Tibial artery (tissue), 4 donors: ENCODE measurements around the gene LHFPL6.

Experiments used
- DNase-seq, 2 donors: peaks; one replicate each; pipeline ENCODE4 v3.0.0-alpha.2; 2019
- H3K27ac ChIP-seq, 2 donors: fragments of 200-600 bp; sonication (generic) in 1 of 2; 1 replicate in 1 of 2; 2 replicates in 1 of 2; pipeline ENCODE4 v1.5.1; 2018 to 2019; ENCODE audit warnings: mild to moderate bottlenecking in 1 of 2
- H3K27me3 ChIP-seq, 2 donors: fragments of 200-600 bp; sonication (generic) in 1 of 2; one replicate each; pipeline versions ENCODE4 v1.5.1 to v1.6.0; 2016 to 2019
- H3K36me3 ChIP-seq, 3 donors: fragments of 200-600 bp; sonication (generic) in 2 of 3; one replicate each; pipeline ENCODE4 v1.5.1; 2016 to 2019; ENCODE audit warnings: mild to moderate bottlenecking in 2 of 3
- H3K4me1 ChIP-seq, 4 donors: fragments of 200-600 bp; sonication (generic) in 2 of 4; 1 replicate in 3 of 4; 2 replicates in 1 of 4; pipeline ENCODE4 v1.5.1; 2016 to 2019
- H3K4me3 ChIP-seq, 2 donors: fragments of 200-600 bp; sonication (generic) in 1 of 2; 1 replicate in 1 of 2; 2 replicates in 1 of 2; pipeline ENCODE4 v1.5.1; 2018 to 2019; ENCODE audit warnings: mild to moderate bottlenecking in 2 of 2
- H3K9me3 ChIP-seq, 3 donors: fragments of 200-600 bp; sonication (generic) in 1 of 3; one replicate each; pipeline ENCODE4 v1.5.1; 2016 to 2019
- CTCF ChIP-seq, 2 experiments: fragments of 200-600 bp in 1 of 2; fragments of 450-650 bp in 1 of 2; IDR thresholded peaks; one replicate each; pipeline ENCODE4 v1.5.1; 2017 to 2019; ENCODE audit warnings: antibody characterized with exemption in 2 of 2, mild to moderate bottlenecking in 1 of 2, moderate library complexity in 1 of 2
- intact Hi-C: fragments of 100-400 bp; cut with DNase I; formaldehyde crosslinking; loops from one replicate; pipeline ENCODE4 v1.15.0; 2023; ENCODE audit warnings: low total_unique reads

Gene LHFPL6

GRCh38 chr13:39527961-39528660 is 74.9 kb downstream of the LHFPL6 start:
- Histone ChIP-seq H3K9me3 (no peaks in the 10 kb centered on the region), H3K4me1 (peaks cover 0 to 69% (median 12%) of the 10 kb centered on the region in 4 donors), H3K27me3 (no peaks in the 10 kb centered on the region), H3K36me3 (no peaks in the 10 kb centered on the region), H3K4me3 (peak overlapping the region; percentile 9 to 12), H3K27ac (peak overlapping the region; percentile 55 to 72)
- intact Hi-C loops, result no loop called here
- TF ChIP-seq CTCF (IDR thresholded peaks at IDR 0.05), result no peak
- peak; percentile 38 to 68 for DNase-seq

GRCh38 chr13:39527301-39527700 is 75.7 kb downstream of the LHFPL6 start:
- Histone ChIP-seq H3K4me1 (peaks cover 0 to 69% (median 13%) of the 10 kb centered on the region in 4 donors), H3K27me3 (no peaks in the 10 kb centered on the region), H3K27ac (peak overlapping the region; percentile 55 to 72), H3K4me3 (no peak overlapping the region), H3K9me3 (no peaks in the 10 kb centered on the region), H3K36me3 (no peaks in the 10 kb centered on the region)
- intact Hi-C loops, result no loop called here
- TF ChIP-seq CTCF (IDR thresholded peaks at IDR 0.05), result no peak
- no peak for DNase-seq

- H3K27ac ChIP-seq, result no peak overlapping the region
- H3K4me3 ChIP-seq, result no peak overlapping the region
Observed at GRCh38 chr13:39526499-39526898, 76.5 kb downstream of the LHFPL6 start.

GRCh38 chr13:39525506-39525905 is 77.5 kb downstream of the LHFPL6 start:
- Histone ChIP-seq H3K36me3 (no peaks in the 10 kb centered on the region), H3K9me3 (no peaks in the 10 kb centered on the region), H3K4me3 (no peak overlapping the region), H3K27me3 (no peaks in the 10 kb centered on the region), H3K27ac (no peak overlapping the region), H3K4me1 (peaks cover 0 to 73% (median 21%) of the 10 kb centered on the region in 4 donors)
- DNase-seq, result no peak
- intact Hi-C loops, result no loop called here
- no peak for TF ChIP-seq CTCF (IDR thresholded peaks at IDR 0.05)

More at GRCh38 chr13:39526499-39526898, 76.5 kb downstream of the LHFPL6 start:
- intact Hi-C loops, result no loop called here
- Histone ChIP-seq H3K9me3 (no peaks in the 10 kb centered on the region), H3K27me3 (no peaks in the 10 kb centered on the region), H3K4me1 (peaks cover 0 to 73% (median 18%) of the 10 kb centered on the region in 4 donors), H3K36me3 (no peaks in the 10 kb centered on the region)
- DNase-seq, result no peak
- no peak for TF ChIP-seq CTCF (IDR thresholded peaks at IDR 0.05)

GRCh38 chr13:39524795-39525194 is 78.2 kb downstream of the LHFPL6 start:
- Histone ChIP-seq H3K4me1 (peaks cover 0 to 73% (median 21%) of the 10 kb centered on the region in 4 donors), H3K4me3 (no peak overlapping the region), H3K27ac (peak overlapping the region in 1 of 2 donors; percentile 9), H3K27me3 (no peaks in the 10 kb centered on the region), H3K9me3 (no peaks in the 10 kb centered on the region), H3K36me3 (no peaks in the 10 kb centered on the region)
- intact Hi-C loops, result no loop called here
- no peak for TF ChIP-seq CTCF (IDR thresholded peaks at IDR 0.05)
- DNase-seq, result no peak
